ENCODE measurements around the gene LDLRAD4.
"Not testable (repeated sequence)": the region's sequence is repeated elsewhere in the genome, so short reads cannot be mapped to it uniquely, and the experiment has no call there.

LDLRAD4 gene

GRCh38 chr18:13681701-13682100, 463.1 kb downstream of the LDLRAD4 start:
- no peak for DNase-seq (ENCODE audit: low spot score)

GRCh38 chr18:13684546-13684945, 466.0 kb downstream of the LDLRAD4 start:
- no peak for DNase-seq (ENCODE audit: low spot score)

- no peak for DNase-seq (ENCODE audit: low spot score)
These were observed 469.9 kb downstream of the LDLRAD4 start for GRCh38 chr18:13688191-13689136.

- DNase-seq (ENCODE audit: low spot score): not testable (repeated sequence)
These were observed 471.5 kb downstream of the LDLRAD4 start for GRCh38 chr18:13690060-13690459.

GRCh38 chr18:13695337-13695736, 476.8 kb downstream of the LDLRAD4 start:
- DNase-seq (ENCODE audit: low spot score): not testable (repeated sequence)

GRCh38 chr18:13696961-13697360, 478.4 kb downstream of the LDLRAD4 start:
- DNase-seq (ENCODE audit: low spot score): no peak

- no peak for DNase-seq (ENCODE audit: low spot score)
These were observed 481.6 kb downstream of the LDLRAD4 start for GRCh38 chr18:13700153-13700552.

Measured in germinal center (tissue), 1 donor.